Fibroblast of lung (primary cell): ENCODE measurements around the gene TSHZ1. TPM values are rescaled to one million over a fixed set of nuclear protein-coding genes. Genes with fewer than 3 reads are reported as not detected.

ENCODE experiments used
- DNase-seq, 2 donors: peaks; one replicate each; pipeline versions ENCODE4 v3.0.0 to v3.0.0-alpha.2; 2010; ENCODE audit warnings: low read depth in 2 of 2
- H2AFZ ChIP-seq: 2 replicates; pipeline ENCODE4 v1.5.1; 2012; ENCODE audit warnings: low read length, control low read depth, inconsistent platforms
- H3K27ac ChIP-seq: 2 replicates; pipeline ENCODE4 v1.5.1; 2011; ENCODE audit warnings: low read length, control low read depth; ENCODE audit not compliant: insufficient read depth
- H3K27me3 ChIP-seq: 2 replicates; pipeline ENCODE4 v1.5.1; 2011; ENCODE audit warnings: mild to moderate bottlenecking, low read length; ENCODE audit not compliant: control insufficient read depth, insufficient read depth
- H3K36me3 ChIP-seq: 2 replicates; pipeline ENCODE4 v1.5.1; 2011; ENCODE audit warnings: low read length; ENCODE audit not compliant: control insufficient read depth, insufficient read depth
- H3K4me1 ChIP-seq: 2 replicates; pipeline ENCODE4 v1.5.1; 2011; ENCODE audit warnings: low read length; ENCODE audit not compliant: control insufficient read depth, insufficient read depth; ENCODE audit errors: extremely low read depth
- H3K4me2 ChIP-seq: 2 replicates; pipeline ENCODE4 v1.5.1; 2011; ENCODE audit warnings: low read length, control low read depth; ENCODE audit not compliant: insufficient read depth; ENCODE audit errors: extremely low read depth
- H3K4me3 ChIP-seq, 4 experiments: fragments of 200-600 bp in 1 of 4; sonication (generic) in 1 of 4; replicated peaks in 1 of 4; 2 replicates each; pipeline ENCODE4 v1.5.1; 2011 to 2016; ENCODE audit warnings: low read length in 4 of 4, low read depth in 3 of 4, mild to moderate bottlenecking in 3 of 4, control low read depth in 2 of 4, inconsistent platforms in 1 of 4, mixed read lengths in 1 of 4; ENCODE audit not compliant: insufficient read depth in 1 of 4; ENCODE audit errors: control extremely low read depth in 1 of 4
- H3K79me2 ChIP-seq: 2 replicates; pipeline ENCODE4 v1.5.1; 2012; ENCODE audit warnings: mild to moderate bottlenecking, low read length, inconsistent platforms; ENCODE audit not compliant: control insufficient read depth, insufficient read depth
- H3K9ac ChIP-seq: 2 replicates; pipeline ENCODE4 v1.5.1; 2011; ENCODE audit warnings: mild to moderate bottlenecking, low read length, control low read depth; ENCODE audit not compliant: insufficient read depth
- H3K9me3 ChIP-seq: 2 replicates; pipeline ENCODE4 v1.5.1; 2012; ENCODE audit warnings: low read depth, low read length; ENCODE audit not compliant: control insufficient read depth, insufficient read depth
- H4K20me1 ChIP-seq: 2 replicates; pipeline ENCODE4 v1.5.1; 2011; ENCODE audit warnings: low read length; ENCODE audit not compliant: control insufficient read depth, insufficient read depth; ENCODE audit errors: extremely low read depth
- EZH2 ChIP-seq: IDR thresholded peaks from 2 replicates; pipeline ENCODE4 v1.5.1; 2012; ENCODE audit warnings: low read length, control low read depth, mild to moderate bottlenecking; ENCODE audit errors: missing control alignments
- polyA plus RNA-seq, 2 donors: library from polyadenylated mRNA; depleted of rRNA in 1 of 2; stranded (reverse) in 1 of 2; unstranded in 1 of 2; fragments of >200 nt; gene quantifications; 2 replicates each; pipeline ENCODE4 v1.2.1, GENCODE V29; 2011 to 2012; ENCODE audit warnings: missing spikeins in 1 of 2
- total RNA-seq: library from RNA; depleted of rRNA; stranded (reverse); fragments of >200 nt; gene quantifications from 2 replicates; pipeline ENCODE4 v1.2.1, GENCODE V29; 2014
- TF ChIP-seq, protein P1 (sequence below), 2 donors: IDR thresholded peaks in 1 of 2; conservative IDR thresholded peaks in 1 of 2; 1 replicate in 1 of 2; 2 replicates in 1 of 2; pipeline ENCODE4 v1.5.1; 2011 to 2012; ENCODE audit warnings: low read length in 2 of 2, control low read depth in 1 of 2, inconsistent platforms in 1 of 2, low read depth in 1 of 2, mild to moderate bottlenecking in 1 of 2

The TSHZ1 gene
- total and polyA plus RNA-seq, 2 donors (not counting 1 experiment from before 2014, with no cell fraction given), result 4.3 TPM

DNA sequence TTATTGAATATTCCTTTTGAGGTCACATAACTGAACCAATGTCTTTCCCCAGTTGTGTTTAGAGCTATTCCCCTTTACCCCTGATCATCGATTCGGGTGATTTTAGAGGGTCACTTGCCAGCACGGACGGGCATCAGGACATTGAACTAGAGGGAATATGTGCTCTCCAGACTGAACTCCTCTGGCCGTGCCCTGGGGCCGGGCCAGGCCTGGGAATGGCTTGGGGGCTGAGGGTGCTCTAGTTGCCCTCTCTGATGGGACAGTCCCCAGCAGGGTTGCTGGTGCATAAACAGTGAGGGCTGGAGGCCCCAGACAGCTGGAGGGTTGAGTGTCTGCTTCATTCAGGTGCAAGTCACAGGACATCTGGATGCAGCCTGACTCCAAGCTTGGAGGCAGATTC lies 126.2 kb downstream of the TSHZ1 start:
- DNase-seq, result no peak
- Histone ChIP-seq H3K4me3 (no peak overlapping the region), H3K27me3 (no peaks in the 10 kb centered on the region), H3K9ac (no peak overlapping the region), H3K4me2 (no peak overlapping the region), H3K36me3 (no peaks in the 10 kb centered on the region), H3K79me2 (no peaks in the 10 kb centered on the region), H3K4me1 (no peaks in the 10 kb centered on the region), H2AFZ (no peak overlapping the region), H4K20me1 (no peaks in the 10 kb centered on the region), H3K9me3 (no peaks in the 10 kb centered on the region), H3K27ac (no peak overlapping the region)
- TF ChIP-seq, protein P1, sequence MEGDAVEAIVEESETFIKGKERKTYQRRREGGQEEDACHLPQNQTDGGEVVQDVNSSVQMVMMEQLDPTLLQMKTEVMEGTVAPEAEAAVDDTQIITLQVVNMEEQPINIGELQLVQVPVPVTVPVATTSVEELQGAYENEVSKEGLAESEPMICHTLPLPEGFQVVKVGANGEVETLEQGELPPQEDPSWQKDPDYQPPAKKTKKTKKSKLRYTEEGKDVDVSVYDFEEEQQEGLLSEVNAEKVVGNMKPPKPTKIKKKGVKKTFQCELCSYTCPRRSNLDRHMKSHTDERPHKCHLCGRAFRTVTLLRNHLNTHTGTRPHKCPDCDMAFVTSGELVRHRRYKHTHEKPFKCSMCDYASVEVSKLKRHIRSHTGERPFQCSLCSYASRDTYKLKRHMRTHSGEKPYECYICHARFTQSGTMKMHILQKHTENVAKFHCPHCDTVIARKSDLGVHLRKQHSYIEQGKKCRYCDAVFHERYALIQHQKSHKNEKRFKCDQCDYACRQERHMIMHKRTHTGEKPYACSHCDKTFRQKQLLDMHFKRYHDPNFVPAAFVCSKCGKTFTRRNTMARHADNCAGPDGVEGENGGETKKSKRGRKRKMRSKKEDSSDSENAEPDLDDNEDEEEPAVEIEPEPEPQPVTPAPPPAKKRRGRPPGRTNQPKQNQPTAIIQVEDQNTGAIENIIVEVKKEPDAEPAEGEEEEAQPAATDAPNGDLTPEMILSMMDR (conservative IDR thresholded peaks at IDR 0.05 in 1 of 2, IDR thresholded peaks at IDR 0.05 in 1 of 2; ENCODE audit: low read depth in 1 of 2, low read length in 2 of 2), result no peak
- no peak for TF ChIP-seq EZH2

DNA sequence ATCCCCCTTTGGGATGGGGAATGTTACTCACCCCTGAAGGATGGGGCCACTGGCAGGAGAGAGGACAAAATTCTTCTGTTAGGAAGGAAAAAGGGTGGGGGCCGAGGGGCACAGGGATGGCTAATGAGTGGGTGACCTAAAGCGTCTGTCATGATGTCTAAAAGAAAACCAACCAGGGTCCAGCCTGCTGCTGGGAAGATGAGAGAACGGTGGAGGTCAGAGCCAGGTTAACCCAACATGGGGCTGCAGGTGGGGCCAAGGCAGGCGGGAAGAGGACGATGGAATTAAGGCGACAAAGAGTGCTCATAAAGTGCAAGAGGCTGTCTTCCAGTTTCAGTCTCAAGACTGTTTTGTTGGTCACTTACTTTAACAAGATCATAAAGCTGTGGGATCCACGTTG lies 126.8 kb downstream of the TSHZ1 start:
- H3K36me3 ChIP-seq, result no peaks in the 10 kb centered on the region

DNA sequence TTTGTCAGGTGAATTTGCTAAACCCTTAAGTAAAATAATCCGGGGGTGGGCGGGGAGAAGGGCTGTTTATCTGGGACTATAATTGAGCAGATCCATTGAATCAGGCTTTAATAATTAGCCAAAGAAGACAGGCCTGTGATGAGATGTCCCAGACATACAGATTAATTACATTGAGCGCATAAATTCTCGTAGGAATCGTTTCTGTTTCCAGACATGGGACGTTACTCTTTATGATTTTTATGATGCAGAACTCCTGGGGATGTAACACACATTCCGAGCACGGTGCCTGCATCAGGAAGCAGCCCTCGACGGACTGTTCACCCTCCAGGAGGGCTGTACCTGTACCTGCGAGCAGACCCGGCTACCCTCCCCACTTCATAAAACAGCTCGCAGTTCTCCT lies 128.0 kb downstream of the TSHZ1 start:
- no peaks in the 10 kb centered on the region for H3K27me3 ChIP-seq
- no peak overlapping the region for H3K4me3 ChIP-seq
- no peak overlapping the region for H2AFZ ChIP-seq
- no peaks in the 10 kb centered on the region for H4K20me1 ChIP-seq
- no peak for TF ChIP-seq EZH2
- TF ChIP-seq, protein P1 (conservative IDR thresholded peaks at IDR 0.05 in 1 of 2, IDR thresholded peaks at IDR 0.05 in 1 of 2; ENCODE audit: low read depth in 1 of 2, low read length in 2 of 2), result no peak
- H3K27ac ChIP-seq, result no peak overlapping the region
- no peak overlapping the region for H3K9ac ChIP-seq
- no peaks in the 10 kb centered on the region for H3K36me3 ChIP-seq
- H3K79me2 ChIP-seq, result no peaks in the 10 kb centered on the region
- no peaks in the 10 kb centered on the region for H3K4me1 ChIP-seq
- H3K9me3 ChIP-seq, result no peaks in the 10 kb centered on the region
- DNase-seq, result no peak
- H3K4me2 ChIP-seq, result no peak overlapping the region

More for the DNA sequence above, 126.8 kb downstream of the TSHZ1 start:
- H3K9me3 ChIP-seq, result no peaks in the 10 kb centered on the region
- H3K79me2 ChIP-seq, result no peaks in the 10 kb centered on the region
- H3K4me1 ChIP-seq, result no peaks in the 10 kb centered on the region
- no peaks in the 10 kb centered on the region for H3K27me3 ChIP-seq
- H3K27ac ChIP-seq, result no peak overlapping the region
- no peak for DNase-seq
- no peak overlapping the region for H2AFZ ChIP-seq
- H4K20me1 ChIP-seq, result no peaks in the 10 kb centered on the region
- no peak for TF ChIP-seq EZH2
- TF ChIP-seq, protein P1 (conservative IDR thresholded peaks at IDR 0.05 in 1 of 2, IDR thresholded peaks at IDR 0.05 in 1 of 2; ENCODE audit: low read depth in 1 of 2, low read length in 2 of 2), result no peak
- H3K4me2 ChIP-seq, result no peak overlapping the region
- no peak overlapping the region for H3K9ac ChIP-seq
- no peak overlapping the region for H3K4me3 ChIP-seq

Other genes with a start within 250 kb of the TSHZ1 start
- 5.6 and 6.8 TPM in 2 replicates for gene PTGR3, start 1.7 kb upstream of the TSHZ1 start, total RNA-seq
- gene PTGR3, start 1.7 kb upstream of the TSHZ1 start, polyA plus RNA-seq, result 18.1 and 25.1 TPM in 2 replicates
- gene SMIM21, start 216.9 kb downstream of the TSHZ1 start, total RNA-seq, result not detected in 2 replicates
- not detected in 2 replicates for gene SMIM21, start 216.9 kb downstream of the TSHZ1 start, polyA plus RNA-seq